K562 (cell line): ENCODE measurements around the gene LRFN4. TPM values are rescaled to one million over a fixed set of nuclear protein-coding genes. Genes with fewer than 3 reads are reported as not detected.

ENCODE experiments used
- ARHGAP35 ChIP-seq: fragments of 450-650 bp; IDR thresholded peaks from 2 replicates; pipeline ENCODE4 v1.6.1; 2018; ENCODE audit not compliant: partially characterized antibody
- FOXA3 ChIP-seq, 2 experiments: fragments of 450-650 bp in 1 of 2; sonication (generic) in 1 of 2; formaldehyde crosslinking; IDR thresholded peaks in 1 of 2; conservative IDR thresholded peaks in 1 of 2; 2 replicates each; pipeline versions ENCODE4 v1.4.0 to v1.8.0; 2020 to 2022; ENCODE audit warnings: mild to moderate bottlenecking in 2 of 2, missing genetic modification reagents in 1 of 2
- KDM4B ChIP-seq, 2 experiments: fragments of 450-650 bp in 1 of 2; sonication (generic) in 1 of 2; IDR thresholded peaks; 2 replicates each; pipeline ENCODE4 v1.6.1; 2016 to 2017; ENCODE audit warnings: borderline replicate concordance in 2 of 2, antibody characterized with exemption in 1 of 2, low read depth in 1 of 2, mild to moderate bottlenecking in 1 of 2
- KDM5B ChIP-seq: fragments of 200-600 bp; sonication (generic); IDR thresholded peaks from 2 replicates; pipeline ENCODE4 v1.6.1; 2012; ENCODE audit warnings: low read depth, mild to moderate bottlenecking, moderate library complexity, low read length, control low read depth, inconsistent platforms; ENCODE audit not compliant: insufficient replicate concordance
- POLR2G ChIP-seq: fragments of 200-400 bp; formaldehyde crosslinking; IDR thresholded peaks from 2 replicates; pipeline ENCODE4 v1.6.1; 2017; ENCODE audit warnings: low read depth, mild to moderate bottlenecking, antibody characterized with exemption, low read length, moderate library complexity
- PTTG1 ChIP-seq: fragments of 450-650 bp; IDR thresholded peaks from 2 replicates; pipeline ENCODE4 v1.6.1; 2016; ENCODE audit warnings: low read depth, mild to moderate bottlenecking, missing genetic modification characterization, missing compliant biosample characterization
- SNIP1 ChIP-seq: fragments of 450-650 bp; IDR thresholded peaks from 2 replicates; pipeline ENCODE4 v1.7.1; 2017; ENCODE audit warnings: low read depth, mild to moderate bottlenecking
- ZNF174 ChIP-seq: fragments of 250-450 bp; sonication (Bioruptor Pico); IDR thresholded peaks from 2 replicates; pipeline ENCODE4 v1.4.0; 2020; ENCODE audit warnings: mild to moderate bottlenecking
- ZNF75A ChIP-seq: fragments of 450-650 bp; formaldehyde crosslinking; IDR thresholded peaks from 2 replicates; pipeline ENCODE4 v1.4.0; 2020; ENCODE audit warnings: mild to moderate bottlenecking
- polyA plus RNA-seq, 8 experiments: library from polyadenylated mRNA; depleted of rRNA in 4 of 8; stranded (reverse) in 5 of 8; unstranded in 3 of 8; fragments of >200 nt; fragmentation: Nextera tagmentation in 2 of 8; fragmentation: Illumina TruSeq in 1 of 8; extraction: Ambion mirVana in 2 of 8; extraction: Trizol in 1 of 8; gene quantifications; 2 replicates each; pipeline versions ENCODE4 v1.2.1 to v1.2.3, GENCODE V29; 2011 to 2014; ENCODE audit warnings: inconsistent platforms in 1 of 8, missing spikeins in 1 of 8
- total RNA-seq, 7 experiments: library from RNA; depleted of rRNA in 6 of 7; stranded (reverse); fragments of >200 nt in 6 of 7; fragmentation: Illumina TruSeq in 2 of 7; extraction: Trizol in 2 of 7; gene quantifications; 2 replicates each; pipeline versions ENCODE4 v1.2.1 to v1.2.3, GENCODE V29; 2011 to 2021; ENCODE audit warnings: low replicate concordance in 1 of 7
- TF ChIP-seq, protein P1 (sequence below): fragments of 250-450 bp; sonication (Bioruptor Pico); IDR thresholded peaks from 2 replicates; pipeline ENCODE4 v1.8.0; 2021; ENCODE audit warnings: mild to moderate bottlenecking, moderate library complexity
- TF ChIP-seq, protein P2 (sequence below): fragments of 250-450 bp; sonication (Bioruptor Pico); IDR thresholded peaks from 2 replicates; pipeline ENCODE4 v1.8.0; 2022; ENCODE audit warnings: inconsistent platforms
- TF ChIP-seq, protein P3 (sequence below): sonication (generic); formaldehyde crosslinking; IDR thresholded peaks from 2 replicates; pipeline ENCODE4 v1.8.1; 2022; ENCODE audit warnings: missing genetic modification reagents
- TF ChIP-seq, protein P4 (sequence below): fragments of 250-450 bp; sonication (Bioruptor Pico); IDR thresholded peaks from 2 replicates; pipeline ENCODE4 v1.5.0; 2022; ENCODE audit warnings: mild to moderate bottlenecking
- TF ChIP-seq, protein P5 (sequence below): sonication (generic); formaldehyde crosslinking; IDR thresholded peaks from 2 replicates; pipeline ENCODE4 v1.8.1; 2023; ENCODE audit warnings: mild to moderate bottlenecking, missing genetic modification reagents
- TF ChIP-seq, protein P6 (sequence below): fragments of 450-650 bp; IDR thresholded peaks from 2 replicates; pipeline ENCODE4 v1.7.0; 2016; ENCODE audit warnings: borderline replicate concordance

LRFN4 gene
- total and polyA plus RNA-seq, 9 of the 15 experiments (the other 6 are each of a cell fraction or from before 2014, with no cell fraction given), result 0.10 to 60.1 (median 6.7) TPM

DNA sequence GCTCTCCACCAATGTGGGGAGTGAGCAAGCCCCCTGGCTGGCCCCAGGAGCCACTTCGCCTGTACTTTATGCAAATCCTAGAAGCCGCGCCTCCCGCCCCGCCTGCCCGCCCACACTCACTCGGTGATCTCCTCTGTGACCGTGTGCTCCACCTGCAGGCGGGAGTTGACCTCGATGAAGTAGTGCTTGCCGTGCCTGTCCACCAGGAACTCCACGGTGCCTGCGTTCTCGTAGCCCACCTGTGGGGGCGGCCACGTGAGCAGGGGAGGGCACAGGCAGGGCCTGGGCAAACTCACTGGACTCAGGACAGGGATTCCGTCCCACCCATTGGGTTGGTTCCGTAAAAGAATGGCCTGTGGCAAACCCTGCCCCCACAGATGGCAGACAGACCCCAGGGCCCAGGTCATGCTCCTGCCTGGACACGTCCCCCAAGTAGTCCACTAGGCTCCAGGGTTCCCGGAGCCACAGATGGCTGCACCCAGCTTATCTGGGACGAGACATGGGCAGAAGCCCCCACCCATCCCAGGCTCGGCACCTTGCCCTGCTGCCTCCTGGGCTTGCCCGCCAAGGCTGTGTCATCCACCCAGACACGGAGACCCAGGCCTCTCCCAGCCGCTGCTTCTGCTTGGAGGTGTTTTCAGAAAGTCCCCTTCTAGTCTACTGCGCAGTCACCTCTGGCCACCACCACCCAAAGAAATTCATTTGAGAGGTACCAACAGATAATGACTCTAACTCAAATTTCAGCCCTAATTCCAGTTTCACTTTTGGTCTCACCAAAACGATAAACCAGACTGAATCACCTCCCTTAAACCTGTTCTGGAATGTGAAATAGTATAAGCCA, 12.1 kb downstream of the LRFN4 start (continued):
- TF ChIP-seq, protein P1, sequence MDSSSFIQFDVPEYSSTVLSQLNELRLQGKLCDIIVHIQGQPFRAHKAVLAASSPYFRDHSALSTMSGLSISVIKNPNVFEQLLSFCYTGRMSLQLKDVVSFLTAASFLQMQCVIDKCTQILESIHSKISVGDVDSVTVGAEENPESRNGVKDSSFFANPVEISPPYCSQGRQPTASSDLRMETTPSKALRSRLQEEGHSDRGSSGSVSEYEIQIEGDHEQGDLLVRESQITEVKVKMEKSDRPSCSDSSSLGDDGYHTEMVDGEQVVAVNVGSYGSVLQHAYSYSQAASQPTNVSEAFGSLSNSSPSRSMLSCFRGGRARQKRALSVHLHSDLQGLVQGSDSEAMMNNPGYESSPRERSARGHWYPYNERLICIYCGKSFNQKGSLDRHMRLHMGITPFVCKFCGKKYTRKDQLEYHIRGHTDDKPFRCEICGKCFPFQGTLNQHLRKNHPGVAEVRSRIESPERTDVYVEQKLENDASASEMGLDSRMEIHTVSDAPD (CRISPR knock-in tag), result no peak
- TF ChIP-seq, protein P2, sequence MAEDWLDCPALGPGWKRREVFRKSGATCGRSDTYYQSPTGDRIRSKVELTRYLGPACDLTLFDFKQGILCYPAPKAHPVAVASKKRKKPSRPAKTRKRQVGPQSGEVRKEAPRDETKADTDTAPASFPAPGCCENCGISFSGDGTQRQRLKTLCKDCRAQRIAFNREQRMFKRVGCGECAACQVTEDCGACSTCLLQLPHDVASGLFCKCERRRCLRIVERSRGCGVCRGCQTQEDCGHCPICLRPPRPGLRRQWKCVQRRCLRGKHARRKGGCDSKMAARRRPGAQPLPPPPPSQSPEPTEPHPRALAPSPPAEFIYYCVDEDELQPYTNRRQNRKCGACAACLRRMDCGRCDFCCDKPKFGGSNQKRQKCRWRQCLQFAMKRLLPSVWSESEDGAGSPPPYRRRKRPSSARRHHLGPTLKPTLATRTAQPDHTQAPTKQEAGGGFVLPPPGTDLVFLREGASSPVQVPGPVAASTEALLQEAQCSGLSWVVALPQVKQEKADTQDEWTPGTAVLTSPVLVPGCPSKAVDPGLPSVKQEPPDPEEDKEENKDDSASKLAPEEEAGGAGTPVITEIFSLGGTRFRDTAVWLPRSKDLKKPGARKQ (CRISPR knock-in tag), result no peak
- TF ChIP-seq KDM4B (IDR thresholded peaks at IDR 0.05; ENCODE audit: borderline replicate concordance in 2 of 2, low read depth in 1 of 2), result 0 out of 4 replicates have a peak, but pooled peaks of 1 of the 2 experiments have one; percentile 38
- no peak for TF ChIP-seq SNIP1
- TF ChIP-seq, protein P3, sequence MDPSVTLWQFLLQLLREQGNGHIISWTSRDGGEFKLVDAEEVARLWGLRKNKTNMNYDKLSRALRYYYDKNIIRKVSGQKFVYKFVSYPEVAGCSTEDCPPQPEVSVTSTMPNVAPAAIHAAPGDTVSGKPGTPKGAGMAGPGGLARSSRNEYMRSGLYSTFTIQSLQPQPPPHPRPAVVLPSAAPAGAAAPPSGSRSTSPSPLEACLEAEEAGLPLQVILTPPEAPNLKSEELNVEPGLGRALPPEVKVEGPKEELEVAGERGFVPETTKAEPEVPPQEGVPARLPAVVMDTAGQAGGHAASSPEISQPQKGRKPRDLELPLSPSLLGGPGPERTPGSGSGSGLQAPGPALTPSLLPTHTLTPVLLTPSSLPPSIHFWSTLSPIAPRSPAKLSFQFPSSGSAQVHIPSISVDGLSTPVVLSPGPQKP (CRISPR knock-in tag), result no peak
- TF ChIP-seq, protein P4, sequence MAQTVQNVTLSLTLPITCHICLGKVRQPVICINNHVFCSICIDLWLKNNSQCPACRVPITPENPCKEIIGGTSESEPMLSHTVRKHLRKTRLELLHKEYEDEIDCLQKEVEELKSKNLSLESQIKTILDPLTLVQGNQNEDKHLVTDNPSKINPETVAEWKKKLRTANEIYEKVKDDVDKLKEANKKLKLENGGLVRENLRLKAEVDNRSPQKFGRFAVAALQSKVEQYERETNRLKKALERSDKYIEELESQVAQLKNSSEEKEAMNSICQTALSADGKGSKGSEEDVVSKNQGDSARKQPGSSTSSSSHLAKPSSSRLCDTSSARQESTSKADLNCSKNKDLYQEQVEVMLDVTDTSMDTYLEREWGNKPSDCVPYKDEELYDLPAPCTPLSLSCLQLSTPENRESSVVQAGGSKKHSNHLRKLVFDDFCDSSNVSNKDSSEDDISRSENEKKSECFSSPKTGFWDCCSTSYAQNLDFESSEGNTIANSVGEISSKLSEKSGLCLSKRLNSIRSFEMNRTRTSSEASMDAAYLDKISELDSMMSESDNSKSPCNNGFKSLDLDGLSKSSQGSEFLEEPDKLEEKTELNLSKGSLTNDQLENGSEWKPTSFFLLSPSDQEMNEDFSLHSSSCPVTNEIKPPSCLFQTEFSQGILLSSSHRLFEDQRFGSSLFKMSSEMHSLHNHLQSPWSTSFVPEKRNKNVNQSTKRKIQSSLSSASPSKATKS, result no peak
- no peak for TF ChIP-seq ARHGAP35
- peak; percentile 48 for TF ChIP-seq POLR2G
- TF ChIP-seq ZNF174 (CRISPR knock-in tag), result no peak
- no peak for TF ChIP-seq KDM5B
- TF ChIP-seq, protein P5, sequence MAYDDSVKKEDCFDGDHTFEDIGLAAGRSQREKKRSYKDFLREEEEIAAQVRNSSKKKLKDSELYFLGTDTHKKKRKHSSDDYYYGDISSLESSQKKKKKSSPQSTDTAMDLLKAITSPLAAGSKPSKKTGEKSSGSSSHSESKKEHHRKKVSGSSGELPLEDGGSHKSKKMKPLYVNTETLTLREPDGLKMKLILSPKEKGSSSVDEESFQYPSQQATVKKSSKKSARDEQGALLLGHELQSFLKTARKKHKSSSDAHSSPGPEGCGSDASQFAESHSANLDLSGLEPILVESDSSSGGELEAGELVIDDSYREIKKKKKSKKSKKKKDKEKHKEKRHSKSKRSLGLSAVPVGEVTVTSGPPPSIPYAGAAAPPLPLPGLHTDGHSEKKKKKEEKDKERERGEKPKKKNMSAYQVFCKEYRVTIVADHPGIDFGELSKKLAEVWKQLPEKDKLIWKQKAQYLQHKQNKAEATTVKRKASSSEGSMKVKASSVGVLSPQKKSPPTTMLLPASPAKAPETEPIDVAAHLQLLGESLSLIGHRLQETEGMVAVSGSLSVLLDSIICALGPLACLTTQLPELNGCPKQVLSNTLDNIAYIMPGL (CRISPR knock-in tag), result peak; percentile 72; the same call in 1 of the 2 replicates
- TF ChIP-seq PTTG1, result no peak
- TF ChIP-seq FOXA3 (CRISPR knock-in tag; conservative IDR thresholded peaks at IDR 0.05 in 1 of 2, IDR thresholded peaks at IDR 0.05 in 1 of 2), result no peak
- TF ChIP-seq, protein P6, sequence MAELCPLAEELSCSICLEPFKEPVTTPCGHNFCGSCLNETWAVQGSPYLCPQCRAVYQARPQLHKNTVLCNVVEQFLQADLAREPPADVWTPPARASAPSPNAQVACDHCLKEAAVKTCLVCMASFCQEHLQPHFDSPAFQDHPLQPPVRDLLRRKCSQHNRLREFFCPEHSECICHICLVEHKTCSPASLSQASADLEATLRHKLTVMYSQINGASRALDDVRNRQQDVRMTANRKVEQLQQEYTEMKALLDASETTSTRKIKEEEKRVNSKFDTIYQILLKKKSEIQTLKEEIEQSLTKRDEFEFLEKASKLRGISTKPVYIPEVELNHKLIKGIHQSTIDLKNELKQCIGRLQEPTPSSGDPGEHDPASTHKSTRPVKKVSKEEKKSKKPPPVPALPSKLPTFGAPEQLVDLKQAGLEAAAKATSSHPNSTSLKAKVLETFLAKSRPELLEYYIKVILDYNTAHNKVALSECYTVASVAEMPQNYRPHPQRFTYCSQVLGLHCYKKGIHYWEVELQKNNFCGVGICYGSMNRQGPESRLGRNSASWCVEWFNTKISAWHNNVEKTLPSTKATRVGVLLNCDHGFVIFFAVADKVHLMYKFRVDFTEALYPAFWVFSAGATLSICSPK, result no peak
- no peak for TF ChIP-seq ZNF75A (CRISPR knock-in tag)
